ENCODE data around the gene C11orf42.

Gene C11orf42

DNA sequence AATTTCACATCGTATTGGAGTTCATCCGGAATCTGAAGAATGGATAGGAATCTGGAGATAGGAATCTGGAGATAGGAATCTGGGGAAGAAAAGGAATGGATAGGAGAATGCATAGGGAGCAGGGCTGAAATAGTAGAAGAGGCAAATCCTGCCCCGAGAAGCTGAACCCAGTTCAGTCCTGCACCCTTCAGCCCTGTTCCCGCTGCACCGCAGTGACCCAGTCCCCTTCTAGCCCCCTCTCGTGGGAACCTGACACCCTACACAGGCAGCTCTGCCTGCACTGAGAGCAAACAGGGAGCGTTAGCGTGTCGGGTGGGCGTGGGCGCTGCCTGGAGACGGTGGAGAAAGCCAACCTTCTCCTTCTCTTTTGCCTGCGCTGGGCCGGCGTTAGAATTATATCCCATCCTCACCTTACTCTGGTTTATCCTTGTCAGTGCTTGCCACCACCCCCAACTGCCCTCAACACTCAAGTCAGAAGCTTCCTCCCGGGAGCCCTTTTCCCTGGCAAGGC lies 53.3 kb downstream of the C11orf42 start:
- DNase-seq (ENCODE audit: low read depth): no peak

DNA sequence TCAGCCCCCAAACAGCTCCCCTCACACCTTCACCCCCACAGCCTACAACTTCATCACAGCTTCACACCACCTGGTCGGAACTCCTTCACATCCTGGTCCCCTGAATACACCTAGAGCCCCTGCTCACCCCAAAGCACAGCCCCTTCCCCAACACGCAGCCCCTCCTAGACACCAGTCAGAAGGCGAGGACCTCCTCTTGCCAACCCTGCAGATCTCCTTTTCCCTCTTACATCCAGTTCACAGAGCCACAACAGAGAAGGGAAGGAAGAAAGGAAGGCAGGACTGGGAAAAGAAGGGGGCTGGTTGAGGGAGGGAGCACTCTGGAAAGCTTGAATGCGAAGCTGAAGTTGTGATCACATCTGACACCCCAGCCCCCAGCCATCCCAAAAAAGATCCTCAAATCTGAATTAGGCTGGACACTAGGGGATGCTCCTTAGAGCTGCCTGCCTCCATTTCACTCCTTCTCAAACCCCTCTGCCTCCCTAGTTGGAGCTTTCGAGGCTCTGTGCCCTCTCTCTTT lies 54.9 kb downstream of the C11orf42 start:
- DNase-seq (ENCODE audit: low read depth): no peak
